Measurements from ENCODE around the gene POLA1.

POLA1 gene

DNA sequence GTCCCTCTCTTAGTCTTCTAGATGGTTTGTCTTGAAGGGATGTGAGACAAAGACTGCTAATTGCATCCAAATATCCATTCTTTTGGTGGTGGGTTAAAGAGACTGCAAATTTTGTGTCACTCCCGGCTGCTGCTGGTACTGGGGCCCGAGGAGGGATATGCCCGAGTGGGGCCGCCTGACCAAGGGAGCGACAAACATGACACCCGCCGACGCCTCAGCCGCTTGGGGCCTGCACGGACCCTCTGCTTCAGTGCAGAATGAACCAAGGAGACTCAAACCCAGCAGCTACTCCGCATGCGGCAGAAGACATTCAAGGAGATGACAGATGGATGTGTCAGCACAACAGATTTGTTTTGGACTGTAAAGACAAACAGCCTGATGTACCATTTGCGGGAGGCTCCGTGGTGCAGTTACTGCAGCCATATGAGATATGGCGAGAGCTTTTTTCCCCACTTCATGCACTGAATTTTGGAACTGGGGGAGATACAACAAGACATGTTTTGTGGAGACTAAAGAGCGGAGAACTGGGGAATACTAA lies 335.6 kb downstream of the POLA1 start:
- Histone ChIP-seq H3K27me3 (peaks cover 13% of the 10 kb centered on the region), H3K36me3 (no peaks in the 10 kb centered on the region), H3K9me3 (no peaks in the 10 kb centered on the region), H3K4me3 (ENCODE audit: low read depth, low read length) (no peak overlapping the region), H3K4me1 (no peaks in the 10 kb centered on the region)
- TF ChIP-seq, protein P1, sequence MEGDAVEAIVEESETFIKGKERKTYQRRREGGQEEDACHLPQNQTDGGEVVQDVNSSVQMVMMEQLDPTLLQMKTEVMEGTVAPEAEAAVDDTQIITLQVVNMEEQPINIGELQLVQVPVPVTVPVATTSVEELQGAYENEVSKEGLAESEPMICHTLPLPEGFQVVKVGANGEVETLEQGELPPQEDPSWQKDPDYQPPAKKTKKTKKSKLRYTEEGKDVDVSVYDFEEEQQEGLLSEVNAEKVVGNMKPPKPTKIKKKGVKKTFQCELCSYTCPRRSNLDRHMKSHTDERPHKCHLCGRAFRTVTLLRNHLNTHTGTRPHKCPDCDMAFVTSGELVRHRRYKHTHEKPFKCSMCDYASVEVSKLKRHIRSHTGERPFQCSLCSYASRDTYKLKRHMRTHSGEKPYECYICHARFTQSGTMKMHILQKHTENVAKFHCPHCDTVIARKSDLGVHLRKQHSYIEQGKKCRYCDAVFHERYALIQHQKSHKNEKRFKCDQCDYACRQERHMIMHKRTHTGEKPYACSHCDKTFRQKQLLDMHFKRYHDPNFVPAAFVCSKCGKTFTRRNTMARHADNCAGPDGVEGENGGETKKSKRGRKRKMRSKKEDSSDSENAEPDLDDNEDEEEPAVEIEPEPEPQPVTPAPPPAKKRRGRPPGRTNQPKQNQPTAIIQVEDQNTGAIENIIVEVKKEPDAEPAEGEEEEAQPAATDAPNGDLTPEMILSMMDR (IDR thresholded peaks at IDR 0.05; ENCODE audit: low read depth, low read length) = no peak
- no peak for DNase-seq

DNA sequence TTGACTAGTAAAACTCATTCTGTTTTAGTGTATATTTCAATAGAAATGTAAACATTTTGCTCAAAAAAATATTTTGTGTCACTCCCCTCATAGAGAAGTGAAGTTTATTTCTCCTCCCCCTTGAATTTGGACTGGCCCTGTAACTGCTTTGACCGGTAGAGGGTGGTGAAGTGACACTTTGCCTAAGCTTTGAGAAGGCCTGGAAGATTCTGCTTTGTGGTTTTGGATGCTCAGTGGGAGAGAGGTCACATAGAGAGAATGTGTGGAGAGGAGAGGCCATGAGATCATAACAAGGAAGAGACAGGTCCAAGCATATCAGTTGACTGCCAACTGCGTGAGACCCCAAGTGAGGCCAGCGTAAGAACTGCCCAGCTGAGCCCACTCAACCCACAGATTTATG lies 341.2 kb downstream of the POLA1 start:
- Histone ChIP-seq H3K4me1 (no peaks in the 10 kb centered on the region), H3K4me3 (ENCODE audit: low read depth, low read length) (no peak overlapping the region), H3K36me3 (no peaks in the 10 kb centered on the region), H3K9me3 (no peaks in the 10 kb centered on the region), H3K27me3 (no peaks in the 10 kb centered on the region)
- DNase-seq = no peak
- TF ChIP-seq, protein P1 (IDR thresholded peaks at IDR 0.05; ENCODE audit: low read depth, low read length) = no peak

DNA sequence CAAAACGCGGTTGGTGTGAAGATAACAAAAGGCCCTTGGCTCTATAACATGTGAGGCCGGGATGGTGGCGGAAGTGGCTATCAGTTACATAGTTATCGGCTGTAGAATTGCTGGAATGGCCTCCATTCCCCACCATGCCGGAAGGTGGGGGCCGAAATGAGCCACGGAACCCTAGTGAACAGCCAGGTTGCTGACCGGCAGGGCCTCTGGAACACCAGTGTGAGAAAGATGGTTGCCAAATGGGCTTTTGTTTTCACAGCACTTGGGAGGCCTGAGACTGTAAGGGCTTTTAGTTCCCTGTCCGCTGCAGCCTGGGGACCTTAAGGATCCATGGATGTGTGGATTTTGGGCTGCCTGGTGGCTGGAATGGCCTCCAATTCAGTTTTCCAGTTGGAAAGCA lies 345.3 kb downstream of the POLA1 start:
- no peak overlapping the region for H3K4me3 ChIP-seq (ENCODE audit: low read depth, low read length)
- TF ChIP-seq, protein P1 (IDR thresholded peaks at IDR 0.05; ENCODE audit: low read depth, low read length) = no peak
- H3K36me3 ChIP-seq = no peaks in the 10 kb centered on the region
- H3K4me1 ChIP-seq = no peaks in the 10 kb centered on the region
- H3K27me3 ChIP-seq = no peaks in the 10 kb centered on the region
- no peaks in the 10 kb centered on the region for H3K9me3 ChIP-seq
- DNase-seq = no peak

DNA sequence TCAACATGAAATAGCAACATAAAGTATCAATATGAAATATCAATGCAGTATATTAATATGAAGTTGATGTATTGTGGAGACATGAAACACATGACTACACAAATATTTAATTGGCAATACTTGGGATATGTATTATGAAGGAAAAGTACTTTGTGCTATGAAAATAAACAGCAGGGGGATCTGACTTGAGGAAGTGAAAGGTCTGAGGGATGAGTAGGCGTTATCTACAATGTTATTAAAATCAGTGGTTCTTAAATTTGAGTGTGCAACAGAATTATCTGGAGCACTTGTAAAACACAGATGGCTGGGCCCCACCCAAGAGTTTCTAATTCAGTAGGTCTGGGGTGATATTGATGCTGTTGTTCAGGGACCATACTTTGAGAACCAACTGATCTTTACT lies 349.5 kb downstream of the POLA1 start:
- no peaks in the 10 kb centered on the region for H3K27me3 ChIP-seq
- H3K36me3 ChIP-seq = no peaks in the 10 kb centered on the region
- H3K4me3 ChIP-seq (ENCODE audit: low read depth, low read length) = no peak overlapping the region
- H3K4me1 ChIP-seq = no peaks in the 10 kb centered on the region
- DNase-seq = no peak
- no peaks in the 10 kb centered on the region for H3K9me3 ChIP-seq
- TF ChIP-seq, protein P1 (IDR thresholded peaks at IDR 0.05; ENCODE audit: low read depth, low read length) = no peak

Data from BE2C (cell line).